GM19438 (cell line): ENCODE data around the gene DIAPH2.

Experiments used
- ATAC-seq: cut with Tn5 transposase; IDR thresholded peaks from one replicate; pipeline ENCODE4 v1.9.1; 2021; ENCODE audit warnings: low read depth; ENCODE audit not compliant: unreplicated experiment

The DIAPH2 gene

DNA sequence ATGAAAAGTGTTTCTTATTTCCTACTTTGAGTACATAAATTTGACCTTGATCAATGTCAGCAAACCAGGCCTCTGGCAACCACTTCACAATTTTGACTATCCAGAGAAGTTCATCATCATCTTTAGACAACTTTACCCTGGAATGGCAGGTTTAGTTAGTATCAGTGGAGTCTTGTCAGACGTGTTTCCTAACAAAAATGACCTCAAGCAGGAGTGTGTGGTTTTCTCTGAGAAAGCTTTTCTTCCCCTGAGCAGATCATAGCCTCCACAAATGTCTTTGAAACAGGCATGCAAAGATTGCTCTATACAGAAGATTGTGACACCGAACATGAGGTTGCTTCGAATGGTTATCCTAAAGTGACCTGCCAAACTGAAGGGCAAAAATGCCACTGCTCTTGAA, 841.3 kb downstream of the DIAPH2 start:
- ATAC-seq, result no peak

GRCh38 chrX:97527725-97528124, 843.1 kb downstream of the DIAPH2 start:
- no peak for ATAC-seq

DNA sequence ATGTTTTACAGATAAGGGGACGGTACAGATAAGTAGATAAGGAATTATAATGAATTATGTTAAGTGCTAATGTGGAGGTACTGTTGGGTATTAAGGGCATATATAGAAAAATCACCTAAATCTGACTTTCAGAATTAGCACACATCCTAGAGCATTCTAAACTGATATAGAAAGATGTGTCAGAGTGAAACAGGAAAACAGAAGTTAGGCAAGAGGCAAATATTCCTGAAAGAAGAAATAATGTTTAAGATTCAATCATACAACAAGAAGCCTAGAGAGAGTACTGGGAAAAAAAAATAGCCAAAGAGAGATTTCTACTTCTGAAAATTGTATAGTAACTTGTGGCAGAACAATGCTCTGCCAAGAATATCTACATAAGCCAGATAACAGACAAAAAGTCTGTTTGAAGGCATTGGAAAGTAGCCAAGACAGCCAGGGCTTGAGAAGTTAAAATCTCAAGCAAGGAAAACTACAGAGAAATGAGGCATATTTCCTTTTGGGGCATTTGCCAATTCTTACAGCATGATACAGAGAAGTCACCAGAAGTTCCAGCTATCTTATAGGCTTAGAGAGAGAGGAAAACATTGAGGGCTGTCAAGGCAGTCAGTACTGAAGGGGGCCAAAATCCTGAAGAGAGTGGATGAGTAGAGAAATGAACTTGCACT, 845.0 kb downstream of the DIAPH2 start:
- no peak for ATAC-seq

- no peak for ATAC-seq
Observed at GRCh38 chrX:97531825-97532224, 847.2 kb downstream of the DIAPH2 start.

GRCh38 chrX:97538745-97539144, 854.1 kb downstream of the DIAPH2 start:
- ATAC-seq, result no peak

GRCh38 chrX:97539970-97540519, 855.4 kb downstream of the DIAPH2 start:
- ATAC-seq, result no peak

- ATAC-seq, result no peak
Observed at GRCh38 chrX:97547877-97548578, 863.4 kb downstream of the DIAPH2 start.

DNA sequence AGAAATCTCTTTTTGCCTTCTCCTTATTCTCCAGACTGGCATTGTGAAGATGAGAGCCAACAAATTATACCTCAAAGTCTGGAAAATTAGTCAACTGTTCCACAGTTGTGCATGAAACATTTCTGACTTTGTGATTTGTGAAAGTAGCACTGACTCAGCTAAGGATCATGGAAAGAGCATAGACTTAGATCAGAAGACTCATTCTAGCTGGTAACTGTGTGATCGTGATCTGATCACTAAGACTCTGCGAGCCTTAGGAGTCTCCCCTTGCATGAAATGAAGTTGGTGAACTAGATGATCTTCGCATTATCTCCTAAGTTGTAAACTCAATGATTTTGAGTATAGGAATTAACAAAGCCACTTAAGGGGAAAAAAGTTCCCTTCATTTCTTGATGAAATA, 867.2 kb downstream of the DIAPH2 start:
- ATAC-seq, result no peak

DNA sequence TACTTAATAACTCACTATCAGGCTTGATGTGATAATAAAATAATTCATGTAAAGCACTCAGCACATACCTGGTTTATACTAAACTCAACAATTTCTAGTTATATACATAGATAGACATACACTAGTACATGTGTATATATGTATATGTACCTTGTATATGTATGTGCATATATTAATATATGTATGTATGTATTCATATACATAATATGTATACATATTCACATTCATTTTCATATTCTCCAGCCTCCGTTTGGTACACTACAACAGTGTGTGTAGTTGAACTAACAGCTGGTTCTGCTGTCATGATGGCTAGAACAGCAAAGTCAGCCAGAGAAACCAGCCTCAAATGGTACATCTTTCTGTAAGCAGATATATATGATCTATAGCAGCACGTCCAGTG, 869.2 kb downstream of the DIAPH2 start:
- no peak for ATAC-seq

GRCh38 chrX:97556359-97556758, 871.7 kb downstream of the DIAPH2 start:
- ATAC-seq, result no peak

- ATAC-seq, result peak; percentile 97
Observed at GRCh38 chrX:97563531-97564133, 879.0 kb downstream of the DIAPH2 start.

DNA sequence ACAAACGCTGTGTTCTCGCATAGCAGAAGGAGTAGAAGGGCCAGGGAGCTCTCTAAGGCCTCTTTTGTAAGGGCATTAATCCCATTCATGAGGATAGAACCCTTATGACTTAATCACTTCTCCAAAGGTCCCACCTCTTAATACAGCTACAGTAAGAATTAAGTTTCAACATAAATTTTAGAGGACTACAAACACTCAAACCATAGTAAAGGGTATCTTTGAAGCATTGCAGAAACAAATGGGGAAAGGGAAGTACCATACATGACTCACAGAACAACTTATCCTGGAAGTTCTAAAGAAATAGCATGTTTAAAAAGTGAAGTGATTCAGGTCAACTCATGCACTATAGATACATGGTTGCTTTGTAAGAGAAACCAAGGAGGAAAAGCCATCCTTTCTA, 879.9 kb downstream of the DIAPH2 start:
- no peak for ATAC-seq

GRCh38 chrX:97587171-97587570, 902.5 kb downstream of the DIAPH2 start:
- no peak for ATAC-seq

DNA sequence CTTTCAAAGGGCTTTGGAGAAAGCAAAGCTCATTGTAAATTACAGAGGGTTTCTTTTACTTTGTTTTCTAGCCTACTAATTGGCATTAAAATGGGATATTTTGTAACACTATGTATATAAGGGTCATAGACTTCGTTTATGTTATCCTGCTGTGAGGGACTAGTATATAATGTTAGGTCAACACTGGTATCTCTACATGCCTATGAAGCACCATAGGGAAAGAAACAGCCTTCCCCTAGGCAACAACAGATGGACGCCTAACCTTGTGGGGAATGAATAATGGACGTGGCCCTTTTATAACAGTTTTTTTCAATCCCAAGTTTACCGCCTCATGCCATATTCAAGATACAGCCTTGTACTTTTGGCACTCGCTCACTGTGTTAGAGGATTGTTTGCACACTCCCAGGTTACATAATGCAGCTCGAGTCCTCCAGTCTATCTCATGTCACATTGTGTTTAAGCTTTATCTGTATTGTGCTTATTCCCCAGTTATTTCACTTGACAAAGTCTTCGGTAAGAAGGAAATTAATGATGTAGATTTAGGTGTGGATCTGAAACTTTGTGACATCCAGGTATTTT, 910.1 kb downstream of the DIAPH2 start:
- no peak for ATAC-seq

DNA sequence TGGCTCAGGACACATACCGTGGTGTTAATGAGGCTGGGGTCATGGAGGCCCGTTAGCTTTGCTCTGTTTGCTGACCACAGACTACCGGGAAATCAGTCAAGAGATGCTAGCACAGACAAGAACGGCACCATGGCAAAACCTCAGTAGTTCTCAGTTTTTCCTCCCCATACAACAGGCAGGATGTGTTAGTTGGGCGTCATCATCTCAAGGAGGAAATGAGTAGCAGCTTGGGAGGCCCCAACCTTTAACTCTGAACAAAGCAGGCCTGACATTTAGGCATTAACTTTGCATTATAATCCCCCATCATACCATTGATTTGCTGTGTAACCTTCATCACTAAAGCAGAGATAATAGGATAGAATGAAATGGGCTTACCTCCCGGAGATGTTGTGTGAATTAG, 913.3 kb downstream of the DIAPH2 start:
- ATAC-seq, result no peak

DNA sequence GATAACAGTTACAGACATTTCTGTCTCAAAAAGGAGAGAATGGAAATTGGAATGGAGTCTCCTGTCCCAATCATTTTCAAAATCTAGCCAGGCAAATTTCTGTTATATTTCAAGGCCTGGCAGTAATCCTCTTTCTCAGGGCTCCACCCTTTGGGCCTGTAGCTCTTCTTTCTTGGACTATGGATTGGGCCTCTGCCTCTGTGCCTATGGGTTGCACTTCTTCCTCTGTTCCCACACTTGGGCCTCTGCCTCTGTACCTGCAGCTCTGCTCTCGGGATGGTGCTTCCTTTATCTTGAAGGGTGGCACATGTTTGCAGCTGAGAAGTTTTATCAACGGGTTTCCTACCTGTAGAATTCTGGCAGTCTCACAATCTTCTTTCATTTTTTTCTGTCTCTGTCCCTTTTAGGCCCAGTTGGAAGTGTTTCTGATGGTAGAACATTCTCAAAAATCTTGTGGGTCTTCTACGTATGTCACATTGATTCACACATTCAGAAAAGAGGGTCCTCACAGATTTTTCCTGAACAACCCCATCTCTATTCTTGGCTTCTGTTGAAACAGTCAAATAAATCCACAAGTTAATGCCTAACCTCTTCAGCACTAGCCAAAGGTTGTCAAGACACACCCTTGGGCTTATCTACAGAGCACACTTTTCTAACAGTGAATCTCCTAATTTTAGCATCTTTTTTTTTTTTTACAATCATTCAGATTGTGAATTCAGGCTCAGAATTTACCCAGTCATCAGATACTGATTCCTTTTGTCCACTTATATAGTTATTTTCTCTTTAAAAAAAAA, 918.0 kb downstream of the DIAPH2 start:
- no peak for ATAC-seq

GRCh38 chrX:97605271-97605670, 920.6 kb downstream of the DIAPH2 start:
- ATAC-seq, result no peak

- no peak for ATAC-seq
Observed at GRCh38 chrX:97609357-97609756, 924.7 kb downstream of the DIAPH2 start.

DNA sequence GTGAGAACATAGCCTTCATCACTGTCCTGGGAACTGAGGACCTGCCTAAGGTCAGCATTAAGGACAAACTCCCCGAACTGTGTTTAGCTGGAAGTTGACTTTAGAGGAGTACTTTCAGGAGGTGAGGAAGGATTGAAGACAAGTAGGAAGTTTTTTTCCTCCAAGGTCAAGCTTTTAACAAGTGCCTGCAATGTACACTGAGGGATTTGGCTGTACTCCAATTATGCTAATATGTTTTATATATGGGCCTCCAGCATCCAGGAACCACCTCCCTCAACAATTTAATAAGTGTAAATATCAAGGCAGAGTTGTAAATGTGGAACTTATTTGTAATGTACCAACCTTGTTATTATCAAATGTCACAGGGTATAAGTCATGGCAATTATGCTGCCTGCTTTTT, 925.3 kb downstream of the DIAPH2 start:
- ATAC-seq, result no peak

DNA sequence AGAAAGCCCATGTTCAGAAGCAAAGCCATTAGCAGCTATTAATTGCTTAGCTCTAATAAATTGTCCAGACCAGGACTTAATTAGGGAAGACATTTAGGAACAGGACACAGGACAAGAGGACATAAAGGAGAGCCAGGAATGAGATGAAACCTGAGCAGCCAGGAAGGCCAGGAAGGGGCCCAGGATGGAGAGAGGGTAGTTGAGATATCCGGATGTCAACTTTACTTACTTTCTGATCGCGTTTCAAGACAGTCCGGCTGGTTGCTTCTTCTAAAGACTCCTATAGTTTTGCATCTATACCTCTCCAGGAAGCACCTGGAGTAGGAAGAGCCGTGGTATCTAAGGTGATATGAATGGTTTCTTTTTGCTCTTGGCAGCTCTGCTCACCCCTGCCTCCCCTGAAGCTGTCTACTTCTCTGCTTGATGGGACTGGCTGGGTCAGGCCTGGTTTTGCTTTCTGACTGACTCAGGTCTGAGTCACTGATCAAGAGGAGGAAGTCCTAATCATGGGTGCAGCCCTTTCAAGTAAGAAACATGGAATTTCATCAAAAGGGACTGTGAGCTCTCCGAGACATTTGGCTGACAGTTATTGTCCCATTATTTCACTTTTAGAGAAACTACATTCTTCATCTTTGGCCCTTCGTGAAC, 932.4 kb downstream of the DIAPH2 start:
- peak; percentile 95 for ATAC-seq
